Left ventricle myocardium inferior (tissue), 1 donor: ENCODE measurements around the gene UBD. TPM values are rescaled to one million over a fixed set of nuclear protein-coding genes. Genes with fewer than 3 reads are reported as not detected.

Experiments used
- DNase-seq: peaks from one replicate; pipeline ENCODE4 v3.0.0-alpha.2; 2020
- H3K27ac ChIP-seq: fragments of 200-600 bp; replicated peaks from 2 replicates; pipeline ENCODE4 v1.8.0; 2021
- H3K27me3 ChIP-seq: fragments of 200-600 bp; 2 replicates; pipeline ENCODE4 v1.8.0; 2021; ENCODE audit warnings: low read depth
- H3K36me3 ChIP-seq: fragments of 200-600 bp; 2 replicates; pipeline ENCODE4 v1.8.0; 2021
- H3K4me1 ChIP-seq: fragments of 200-600 bp; 2 replicates; pipeline ENCODE4 v1.8.0; 2021
- H3K4me3 ChIP-seq: fragments of 200-600 bp; 2 replicates; pipeline ENCODE4 v1.8.0; 2021; ENCODE audit warnings: mild to moderate bottlenecking, moderate library complexity
- H3K9me3 ChIP-seq: fragments of 200-600 bp; replicated peaks from 2 replicates; pipeline ENCODE4 v1.8.0; 2021
- CTCF ChIP-seq: fragments of 200-600 bp; IDR thresholded peaks from 2 replicates; pipeline ENCODE4 v1.8.0; 2021; ENCODE audit warnings: antibody characterized with exemption, mild to moderate bottlenecking, borderline replicate concordance
- intact Hi-C: fragments of 100-400 bp; cut with micrococcal nuclease; formaldehyde crosslinking; loops from one replicate; pipeline ENCODE4 v1.11.0; 2022
- total RNA-seq: library from RNA; stranded (reverse); fragmentation: NEBNext Ultra II Directional; extraction: Animal tissue kit (Norgen Biotek cat#: 25700); gene quantifications from one replicate; pipeline ENCODE4 v1.2.1, GENCODE V29; 2021
- donor health status: DM: no; HTN: yes; CAD: no; lungs with severe emphysema.

The UBD gene
- total RNA-seq, 1 donor from 2014 or later, result not detected

DNA sequence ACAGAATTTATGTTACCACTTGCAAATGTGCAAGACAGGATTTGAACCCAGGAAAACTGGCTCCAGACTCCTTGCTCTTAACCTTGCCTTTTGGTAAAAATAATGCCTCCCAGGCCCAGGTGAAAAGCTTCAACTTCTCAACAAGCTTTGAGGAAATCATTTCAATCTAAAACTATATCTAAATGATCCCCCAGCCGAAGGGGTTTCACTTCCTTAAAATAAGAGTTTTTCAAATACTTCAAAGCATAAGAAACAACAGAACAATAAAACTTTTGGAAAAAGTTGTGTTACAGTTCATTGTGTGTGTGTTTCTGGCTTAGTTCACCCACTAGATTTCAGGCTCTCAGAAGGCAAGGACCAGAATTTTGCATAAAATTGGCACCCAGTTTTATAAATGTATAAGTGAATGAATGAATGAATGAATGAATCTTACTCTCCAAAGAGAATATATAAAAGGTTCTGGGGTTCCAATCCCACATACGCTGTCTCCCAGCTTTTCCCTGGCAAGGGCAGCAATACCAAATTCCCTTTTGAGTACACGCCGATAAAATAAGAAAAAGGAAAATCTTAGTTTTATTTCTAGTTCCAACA lies 30.8 kb upstream of the UBD start:
- no peaks in the 10 kb centered on the region for H3K9me3 ChIP-seq
- H3K4me3 ChIP-seq, result no peak overlapping the region
- no peaks in the 10 kb centered on the region for H3K36me3 ChIP-seq
- no peak overlapping the region for H3K27ac ChIP-seq
- H3K27me3 ChIP-seq, result peaks cover 46% of the 10 kb centered on the region
- intact Hi-C loops, result no loop called here
- no peak for DNase-seq
- TF ChIP-seq CTCF, result no peak
- peaks cover 8% of the 10 kb centered on the region for H3K4me1 ChIP-seq

DNA sequence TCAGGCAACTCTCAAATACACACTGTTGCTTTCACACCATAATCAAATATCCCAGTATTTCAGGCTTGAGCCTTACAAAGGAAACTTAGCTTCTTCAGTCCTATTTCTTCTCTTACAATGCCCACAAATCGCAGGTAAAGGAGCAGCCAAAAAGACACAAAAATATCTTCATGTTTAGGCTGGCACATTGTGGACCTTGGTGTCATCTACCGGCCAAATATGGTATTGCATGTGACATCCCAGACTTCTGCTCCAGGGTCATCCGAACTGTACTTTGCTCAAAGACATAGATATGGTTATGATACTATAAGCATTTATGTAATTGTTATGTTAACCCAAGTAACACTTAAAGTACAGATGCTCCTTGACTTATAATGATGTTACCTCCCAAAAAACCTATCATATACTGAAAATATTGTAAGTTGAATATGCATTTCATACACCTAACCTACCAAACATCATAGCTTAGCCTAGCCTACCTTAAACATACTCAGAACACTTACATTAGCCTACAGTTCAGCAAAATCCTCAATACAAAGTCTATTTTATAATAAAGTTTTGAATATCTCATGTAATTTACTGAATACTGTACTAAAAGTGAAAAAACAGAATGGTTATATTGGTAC lies 30.0 kb upstream of the UBD start:
- Histone ChIP-seq H3K27ac (no peak overlapping the region), H3K27me3 (peaks cover 54% of the 10 kb centered on the region), H3K4me3 (no peak overlapping the region), H3K36me3 (no peaks in the 10 kb centered on the region), H3K4me1 (peaks cover 8% of the 10 kb centered on the region), H3K9me3 (no peaks in the 10 kb centered on the region)
- peak; percentile 94 for TF ChIP-seq CTCF
- DNase-seq, result no peak
- intact Hi-C loops, result no loop called here

GRCh38 chr6:29584821-29585220 lies 25.3 kb upstream of the UBD start, which contains the start of gene OR2H2:
TSS of gene OR2H2 (plus strand) at chr6:29585121. CDS start at chr6:29587945, 2,824 bp downstream.
- intact Hi-C loops, result no loop called here
- H3K4me1 ChIP-seq, result no peaks in the 10 kb centered on the region
- no peaks in the 10 kb centered on the region for H3K9me3 ChIP-seq
- peaks cover 77% of the 10 kb centered on the region for H3K27me3 ChIP-seq
- no peak for DNase-seq
- H3K27ac ChIP-seq, result no peak within 1 kb of the TSS
- H3K4me3 ChIP-seq, result no peak within 1 kb of the TSS
- H3K36me3 ChIP-seq, result no peaks in the 10 kb centered on the region
- TF ChIP-seq CTCF, result no peak

- no peaks in the 10 kb centered on the region for H3K36me3 ChIP-seq
- no peak overlapping the region for H3K27ac ChIP-seq
- intact Hi-C loops, result no loop called here
- H3K27me3 ChIP-seq, result peaks cover 91% of the 10 kb centered on the region
- no peaks in the 10 kb centered on the region for H3K9me3 ChIP-seq
- DNase-seq, result no peak
- no peak overlapping the region for H3K4me3 ChIP-seq
- no peak for TF ChIP-seq CTCF
- H3K4me1 ChIP-seq, result no peaks in the 10 kb centered on the region
These were observed 18.0 kb upstream of the UBD start for GRCh38 chr6:29577544-29577943.

DNA sequence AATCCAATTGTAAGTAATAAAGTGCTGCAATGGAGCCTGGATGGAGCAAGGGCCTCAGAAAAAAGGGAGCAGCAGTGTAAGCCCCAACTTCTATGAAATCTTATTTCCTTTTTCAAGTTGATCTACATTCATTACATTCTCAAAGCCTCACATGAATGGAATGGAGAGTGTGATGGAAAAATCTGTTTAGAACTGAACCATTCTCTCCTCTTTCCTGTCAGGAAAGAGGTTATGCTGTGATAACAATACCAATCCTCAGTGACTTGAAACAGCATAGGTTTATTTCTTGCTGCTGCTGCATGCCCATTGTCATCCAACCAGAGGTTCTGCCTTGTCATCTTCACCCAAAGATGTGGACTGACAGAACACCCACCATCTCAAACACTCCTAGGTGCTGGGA lies 16.5 kb upstream of the UBD start:
- Histone ChIP-seq H3K9me3 (no peaks in the 10 kb centered on the region), H3K36me3 (no peaks in the 10 kb centered on the region), H3K27me3 (peaks cover 93% of the 10 kb centered on the region), H3K27ac (no peak overlapping the region), H3K4me1 (no peaks in the 10 kb centered on the region), H3K4me3 (no peak overlapping the region)
- intact Hi-C loops, result no loop called here
- TF ChIP-seq CTCF, result no peak
- no peak for DNase-seq
